Measurements from ENCODE around the gene CERS5.
A peak's percentile ranks its signal among the peaks of the same experiment; 100 is the strongest.
"Not testable (repeated sequence)": the region's sequence is repeated elsewhere in the genome, so short reads cannot be mapped to it uniquely, and the experiment has no call there.

CERS5 gene

GRCh38 chr12:50186681-50187080, 19.5 kb upstream of the CERS5 start:
- DNase-seq, result no peak

GRCh38 chr12:50185970-50186663, 18.9 kb upstream of the CERS5 start:
- DNase-seq, result peak; percentile 22

GRCh38 chr12:50185301-50185895, 18.2 kb upstream of the CERS5 start:
- DNase-seq, result no peak

GRCh38 chr12:50184261-50184660, 17.1 kb upstream of the CERS5 start:
- no peak for DNase-seq

GRCh38 chr12:50182461-50182860, 15.3 kb upstream of the CERS5 start:
- no peak for DNase-seq

- no peak for DNase-seq
These were observed 14.5 kb upstream of the CERS5 start for GRCh38 chr12:50181691-50182090.

GRCh38 chr12:50175716-50176026, 8.5 kb upstream of the CERS5 start:
- no peak for DNase-seq

GRCh38 chr12:50174971-50175715, 8.0 kb upstream of the CERS5 start:
- peak; percentile 72 for DNase-seq

GRCh38 chr12:50166799-50167048, 445 bp downstream of the CERS5 start:
- no peak for DNase-seq

- DNase-seq, result no peak
These were observed 2.2 kb downstream of the CERS5 start for GRCh38 chr12:50164963-50165362.

GRCh38 chr12:50162230-50162629, 4.9 kb downstream of the CERS5 start:
- DNase-seq, result no peak

GRCh38 chr12:50160643-50161042, 6.5 kb downstream of the CERS5 start:
- no peak for DNase-seq

- no peak for DNase-seq
These were observed 9.9 kb downstream of the CERS5 start for GRCh38 chr12:50157259-50157658.

- no peak for DNase-seq
These were observed 10.5 kb downstream of the CERS5 start for GRCh38 chr12:50156641-50157040.

GRCh38 chr12:50154947-50155346, 12.2 kb downstream of the CERS5 start:
- DNase-seq, result not testable (repeated sequence)

GRCh38 chr12:50151047-50151687, 16.0 kb downstream of the CERS5 start:
- DNase-seq, result no peak

- DNase-seq, result no peak
These were observed 17.9 kb downstream of the CERS5 start for GRCh38 chr12:50149311-50149710.

- not testable (repeated sequence) for DNase-seq
These were observed 19.2 kb downstream of the CERS5 start for GRCh38 chr12:50148011-50148410.

GRCh38 chr12:50147281-50147680, 19.9 kb downstream of the CERS5 start:
- DNase-seq, result no peak

- DNase-seq, result no peak
These were observed 21.7 kb downstream of the CERS5 start for GRCh38 chr12:50145439-50145838.

GRCh38 chr12:50142993-50143392, 24.2 kb downstream of the CERS5 start:
- no peak for DNase-seq

GRCh38 chr12:50132505-50133135, 34.5 kb downstream of the CERS5 start:
- no peak for DNase-seq

GRCh38 chr12:50129290-50129689, 37.9 kb downstream of the CERS5 start:
- DNase-seq, result no peak

GRCh38 chr12:50127546-50127945, 39.6 kb downstream of the CERS5 start:
- DNase-seq, result no peak
